NCI-H526 treated with DMSO at 0.1 percent for 48 hours (cell line): Measurements from ENCODE around the gene OPCML.

Experiments
- DNase-seq: peaks from one replicate; lab custom pipeline; 2025; lab: John Stamatoyannopoulos, UW

Gene OPCML

DNA sequence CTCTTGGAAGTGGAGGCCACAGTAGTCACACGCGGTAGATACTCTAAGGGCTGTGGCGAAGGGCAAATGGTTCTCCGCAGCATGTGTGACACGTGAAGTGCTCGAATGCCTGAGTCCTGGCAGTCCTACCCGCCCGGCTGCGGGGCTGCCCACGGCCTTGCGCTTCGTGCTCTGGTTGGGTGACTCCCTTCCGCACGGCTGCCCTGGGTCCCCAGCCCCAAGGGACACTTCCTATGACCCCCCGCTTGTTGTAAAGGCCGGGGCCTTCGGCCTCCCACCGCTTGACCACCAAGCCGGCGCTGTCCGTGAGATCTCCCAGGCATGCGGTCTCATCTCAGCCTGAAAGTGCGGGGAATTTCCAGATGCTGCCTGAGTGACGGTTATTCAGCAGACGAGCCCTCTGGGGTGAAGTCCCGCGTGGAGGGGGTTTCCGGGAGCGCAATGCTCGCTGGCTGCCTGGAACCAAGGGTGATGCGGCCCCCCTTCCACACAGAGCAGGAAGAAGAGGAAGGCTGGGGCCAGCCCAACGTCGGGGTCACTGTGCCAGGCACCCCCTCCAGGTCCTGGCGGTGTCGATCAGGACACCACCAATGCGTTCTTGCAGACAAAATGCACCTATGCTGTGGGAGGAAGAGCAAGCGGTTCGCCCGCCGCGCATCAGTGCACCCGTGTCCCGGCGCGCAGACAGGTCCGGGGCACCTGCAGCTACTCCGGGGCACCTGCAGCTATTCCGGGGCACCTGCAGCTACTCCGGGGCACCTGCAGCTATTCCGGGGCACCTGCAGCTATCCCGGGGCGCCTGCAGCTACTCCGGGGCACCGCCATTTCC, 171.2 kb downstream of the OPCML start:
- DNase-seq, result no peak

DNA sequence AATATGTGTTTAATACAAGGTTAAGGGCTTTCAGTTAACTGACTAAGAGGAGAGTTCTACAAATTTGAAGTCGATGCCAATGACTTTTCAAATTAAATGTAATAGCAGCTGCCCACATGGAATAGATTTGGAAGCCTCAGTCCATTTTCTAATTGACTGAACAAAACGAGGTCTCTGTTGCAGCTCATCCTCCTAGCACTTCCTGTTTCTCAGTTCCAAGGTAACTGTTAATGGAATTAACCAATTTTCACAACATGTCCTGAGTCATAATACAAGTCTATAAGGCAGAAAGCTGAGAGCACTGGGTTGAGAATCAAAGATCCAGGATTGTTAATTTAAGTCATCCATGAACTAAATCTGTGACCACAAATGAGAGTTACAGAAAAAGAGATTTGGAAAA, 177.2 kb downstream of the OPCML start:
- no peak for DNase-seq

GRCh38 chr11:133354069-133354468, 178.2 kb downstream of the OPCML start:
- DNase-seq, result no peak

DNA sequence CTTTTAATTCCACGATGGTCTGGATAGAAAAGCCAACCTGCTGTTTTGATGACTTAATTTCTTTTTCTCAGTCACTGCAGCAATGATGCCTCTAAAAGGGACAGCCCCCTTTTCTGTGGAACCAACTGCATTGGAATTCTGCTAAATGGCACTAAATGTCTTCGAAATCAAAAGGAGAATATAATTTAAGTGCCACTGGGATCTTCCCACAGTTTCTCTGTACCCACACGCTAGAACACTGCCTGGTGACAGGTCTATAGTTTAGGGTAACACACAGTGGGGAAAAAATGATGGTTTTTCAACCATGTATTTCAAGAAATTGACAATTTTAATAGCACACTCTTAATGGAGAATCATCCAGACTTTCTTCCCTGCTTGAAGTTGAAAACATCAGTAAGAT, 182.3 kb downstream of the OPCML start:
- DNase-seq, result no peak

DNA sequence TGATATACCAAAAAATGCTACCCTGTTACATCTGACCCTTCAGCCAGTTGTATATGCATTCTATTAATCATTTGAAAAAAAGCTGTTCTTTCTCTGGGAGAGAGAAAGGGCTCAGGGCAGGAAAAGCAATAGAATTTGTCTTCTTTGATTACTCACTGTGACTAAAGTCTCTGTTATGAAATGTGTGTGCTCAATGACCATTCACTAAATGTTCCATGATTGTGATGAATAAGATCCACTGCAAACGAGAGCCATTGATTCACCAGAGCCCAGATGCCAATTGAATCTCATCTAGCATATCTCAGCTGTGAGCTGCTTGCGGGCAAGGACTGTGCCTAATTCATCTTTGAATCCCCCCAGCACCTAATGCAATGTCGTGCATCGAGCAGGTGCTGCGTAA, 184.3 kb downstream of the OPCML start:
- DNase-seq, result no peak

GRCh38 chr11:133346137-133346536, 186.2 kb downstream of the OPCML start:
- no peak for DNase-seq

DNA sequence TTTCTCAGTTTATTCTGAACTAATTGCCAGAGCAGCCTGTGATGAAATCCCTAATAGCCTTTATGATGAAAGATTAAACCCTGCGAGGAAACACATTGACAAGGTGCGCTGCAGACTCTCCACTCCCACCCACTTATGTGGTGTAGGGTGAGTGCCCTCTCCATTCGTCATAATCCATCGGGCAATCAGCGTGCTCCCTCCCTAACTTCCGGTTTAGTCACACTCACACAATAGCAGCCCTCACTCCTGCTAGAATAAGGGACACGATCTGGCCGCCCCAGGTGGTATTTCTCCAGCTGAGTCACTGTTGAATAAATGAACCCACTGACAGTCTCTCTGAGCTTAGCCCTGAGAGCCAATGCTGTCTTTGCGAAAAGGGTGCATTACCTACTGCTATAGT, 188.3 kb downstream of the OPCML start:
- no peak for DNase-seq

GRCh38 chr11:133339495-133340140, 192.7 kb downstream of the OPCML start:
- DNase-seq, result no peak

GRCh38 chr11:133338588-133338987, 193.7 kb downstream of the OPCML start:
- no peak for DNase-seq

DNA sequence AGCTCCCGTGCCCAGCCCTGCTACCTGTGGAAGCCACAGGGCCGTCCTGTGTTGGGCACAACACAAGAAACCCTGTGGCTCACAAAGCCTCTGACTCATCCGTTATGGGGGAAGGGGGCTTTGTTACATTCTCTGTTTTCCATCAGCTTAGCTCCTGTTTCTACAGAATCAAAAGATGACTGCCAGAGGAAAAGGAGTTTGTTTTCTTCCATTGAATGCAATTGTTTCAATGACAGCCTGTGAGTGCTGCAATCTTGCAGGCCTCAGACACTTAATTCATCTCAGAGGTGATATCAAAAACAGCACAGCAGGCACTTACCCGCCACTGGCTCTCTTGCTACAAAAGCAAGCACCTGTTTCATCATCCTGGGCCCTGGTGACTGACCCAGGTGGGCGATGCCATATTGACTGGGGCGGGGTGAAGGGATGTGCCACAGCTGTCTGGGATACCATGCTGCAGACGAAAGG, 194.3 kb downstream of the OPCML start:
- no peak for DNase-seq

GRCh38 chr11:133337193-133337592, 195.1 kb downstream of the OPCML start:
- no peak for DNase-seq

GRCh38 chr11:133331031-133331430, 201.3 kb downstream of the OPCML start:
- no peak for DNase-seq

DNA sequence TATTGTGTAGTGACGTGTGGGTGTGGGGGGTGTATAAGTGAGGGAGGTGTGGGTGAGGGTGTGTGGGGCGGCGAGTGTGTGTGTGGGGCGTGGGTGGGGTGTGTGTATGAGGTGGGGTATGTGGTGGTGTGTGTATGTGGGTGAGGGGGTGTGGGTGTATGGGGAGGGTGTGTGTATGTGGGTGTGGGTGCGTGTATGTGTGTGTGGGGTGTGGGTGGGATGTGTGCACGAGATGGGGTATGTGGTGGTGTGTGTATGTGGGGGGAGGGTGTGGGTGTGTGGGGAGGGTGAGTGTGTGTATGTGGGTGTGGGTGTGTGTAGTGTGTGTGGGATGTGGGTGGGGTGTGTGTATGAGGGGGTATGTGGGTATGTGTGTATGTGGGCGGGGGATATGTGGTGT, 205.5 kb downstream of the OPCML start:
- DNase-seq, result no peak

DNA sequence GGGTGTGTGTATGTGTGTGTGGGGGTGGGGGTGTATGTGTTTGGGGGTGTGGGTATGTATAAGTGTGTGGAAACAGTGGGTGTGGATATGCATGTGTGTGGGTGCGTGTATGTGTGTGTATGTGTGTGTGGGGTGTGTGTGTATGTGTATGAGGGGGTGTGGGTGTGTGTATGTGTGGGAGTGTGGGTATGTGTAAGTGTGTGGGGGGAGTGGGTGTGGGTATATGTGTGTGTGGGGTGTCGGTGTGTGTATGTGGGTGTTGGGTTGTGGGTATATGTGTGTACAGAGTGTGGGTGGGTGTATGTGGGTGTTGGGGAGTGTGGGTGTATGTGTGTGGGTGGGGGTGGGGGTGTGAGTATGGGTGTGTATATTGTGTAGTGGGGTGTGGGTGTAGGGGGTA, 206.0 kb downstream of the OPCML start:
- DNase-seq, result no peak

DNA sequence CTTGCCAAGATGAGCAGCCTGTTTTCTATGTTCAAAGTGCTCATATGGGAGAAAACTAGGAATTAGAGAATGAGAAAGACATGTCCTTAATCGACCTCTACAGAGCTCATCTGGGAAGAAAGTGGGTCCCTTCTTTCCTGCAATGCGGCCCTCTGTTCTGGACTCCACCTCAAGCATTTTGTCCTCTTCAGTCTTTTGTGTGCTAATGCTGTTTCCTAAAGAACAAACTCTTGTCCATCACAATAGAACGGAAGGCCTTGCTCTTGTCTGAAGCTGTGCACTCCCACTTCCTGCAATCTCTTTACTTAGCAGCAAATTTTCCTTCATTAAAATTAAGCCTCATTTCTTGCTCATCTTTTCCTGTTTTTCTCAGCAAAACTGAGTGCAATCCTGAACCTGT, 206.6 kb downstream of the OPCML start:
- no peak for DNase-seq

DNA sequence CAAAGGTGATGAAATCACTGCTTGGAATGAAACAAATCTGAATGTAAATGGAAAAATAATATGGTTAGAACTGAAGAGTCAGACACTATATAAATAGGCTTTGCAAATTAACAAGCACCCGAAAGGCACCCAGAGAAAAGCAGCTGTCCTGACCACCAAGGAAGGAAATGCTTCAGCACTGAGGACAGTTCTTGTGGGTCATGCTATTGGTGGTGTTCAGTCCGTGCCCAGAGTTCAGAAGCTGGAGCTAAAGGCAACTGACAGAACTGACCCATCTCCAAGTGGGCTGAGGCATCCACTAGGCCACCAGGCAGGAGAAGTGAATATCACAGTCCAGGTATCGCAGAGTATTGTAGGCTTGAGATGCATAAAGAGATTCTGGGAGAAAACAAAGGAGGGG, 208.9 kb downstream of the OPCML start:
- no peak for DNase-seq

DNA sequence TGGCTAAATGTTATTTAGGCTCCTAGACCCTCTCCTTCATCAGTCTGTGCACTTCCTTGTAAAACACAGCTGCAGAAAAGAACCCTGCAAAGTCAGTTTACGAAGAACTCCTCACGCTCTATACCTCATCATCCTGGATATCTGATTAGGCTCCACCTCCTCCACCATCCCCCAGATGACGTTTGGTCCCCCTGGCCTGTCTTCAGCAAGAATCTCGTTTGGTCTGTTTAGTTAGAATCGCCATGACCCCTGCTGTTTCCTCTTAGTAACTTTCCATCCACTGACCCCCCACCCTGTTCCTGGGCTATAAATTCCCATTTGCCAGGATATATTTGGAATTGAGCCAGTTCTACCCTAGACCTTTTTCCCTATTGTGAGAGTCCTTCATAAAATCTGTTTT, 214.1 kb downstream of the OPCML start:
- no peak for DNase-seq

DNA sequence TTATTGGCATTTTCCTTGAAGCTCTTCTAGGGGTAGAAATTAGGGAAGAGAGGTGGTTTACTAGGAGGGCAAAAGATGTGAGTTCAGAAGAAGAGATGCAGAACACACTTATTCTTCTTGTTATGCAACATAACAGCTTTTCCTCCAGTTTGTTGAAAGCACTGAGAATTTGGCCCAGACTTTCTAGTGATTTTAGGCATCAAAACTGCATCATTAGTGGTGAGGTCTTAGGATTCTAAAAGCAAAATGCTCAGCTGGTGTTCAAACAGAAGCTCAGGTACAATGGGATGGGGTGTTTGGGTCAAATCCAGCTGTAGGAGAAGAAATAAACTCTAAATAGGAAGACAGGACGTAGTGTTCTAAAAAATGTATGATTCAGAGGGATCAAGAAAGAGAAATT, 221.1 kb downstream of the OPCML start:
- no peak for DNase-seq

GRCh38 chr11:133306019-133306418, 226.3 kb downstream of the OPCML start:
- no peak for DNase-seq

GRCh38 chr11:133305208-133305956, 226.9 kb downstream of the OPCML start:
- DNase-seq, result no peak

GRCh38 chr11:133303262-133303661, 229.0 kb downstream of the OPCML start:
- DNase-seq, result no peak

- no peak for DNase-seq
Measured at GRCh38 chr11:133302056-133302455, 230.2 kb downstream of the OPCML start.

DNA sequence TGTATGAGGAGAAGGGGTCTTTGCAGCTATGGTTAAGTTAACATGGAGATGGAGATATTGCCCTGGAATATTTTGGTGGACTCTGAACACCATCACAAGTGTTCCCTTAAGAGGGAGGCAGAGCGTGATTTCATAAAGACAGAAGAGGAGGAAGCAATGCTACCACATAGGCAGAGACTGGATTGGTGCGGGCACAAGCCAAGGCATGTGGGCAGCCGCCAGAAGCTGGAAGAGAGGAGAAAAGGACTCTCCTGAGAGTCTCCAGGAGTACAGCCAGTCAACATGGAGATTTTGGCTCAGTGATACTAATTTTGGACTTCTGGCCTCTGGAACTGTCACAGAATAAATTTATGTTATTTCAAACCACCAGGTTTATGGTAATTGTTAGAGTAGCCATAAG, 231.6 kb downstream of the OPCML start:
- no peak for DNase-seq
